Uterus (tissue), 4 donors: Measurements from ENCODE around the gene TRUB2. TPM values are rescaled to one million over a fixed set of nuclear protein-coding genes. Genes with fewer than 3 reads are reported as not detected.

ENCODE experiments used
- DNase-seq, 2 donors: peaks; one replicate each; pipeline ENCODE4 v3.0.0-alpha.2; 2019 to 2020
- H3K27ac ChIP-seq, 2 donors: fragments of 200-600 bp; sonication (generic); 1 replicate in 1 of 2; 2 replicates in 1 of 2; pipeline ENCODE4 v1.5.1; 2016 to 2018
- H3K27me3 ChIP-seq, 2 donors: fragments of 200-600 bp; sonication (generic); one replicate each; pipeline ENCODE4 v1.5.1; 2018 to 2019; ENCODE audit warnings: control low read depth in 1 of 2
- H3K36me3 ChIP-seq, 2 donors: fragments of 200-600 bp; sonication (generic); one replicate each; pipeline ENCODE4 v1.5.1; 2019; ENCODE audit warnings: control low read depth in 1 of 2
- H3K4me1 ChIP-seq, 2 donors: fragments of 200-600 bp; sonication (generic); one replicate each; pipeline ENCODE4 v1.5.1; 2018 to 2019; ENCODE audit warnings: control low read depth in 1 of 2
- H3K4me3 ChIP-seq, 2 donors: fragments of 200-600 bp; sonication (generic); 1 replicate in 1 of 2; 2 replicates in 1 of 2; pipeline ENCODE4 v1.5.1; 2018 to 2019; ENCODE audit warnings: mild to moderate bottlenecking in 1 of 2
- H3K9me3 ChIP-seq, 2 donors: fragments of 200-600 bp; sonication (generic); one replicate each; pipeline ENCODE4 v1.5.1; 2019; ENCODE audit warnings: control low read depth in 1 of 2
- POLR2A ChIP-seq, 2 donors: fragments of 450-650 bp; IDR thresholded peaks; one replicate each; pipeline ENCODE4 v1.6.1; 2016; ENCODE audit warnings: antibody characterized with exemption in 2 of 2, mild to moderate bottlenecking in 1 of 2, moderate library complexity in 1 of 2
- intact Hi-C: fragments of 100-400 bp; cut with DNase I; formaldehyde crosslinking; loops from one replicate; pipeline ENCODE4 v1.15.1; 2023; ENCODE audit warnings: low total_unique reads
- total RNA-seq, 4 donors: library from RNA; depleted of rRNA in 3 of 4; stranded (reverse); fragments of >200 nt in 3 of 4; gene quantifications; one replicate each; pipeline versions ENCODE4 v1.1.0 to v1.2.4, GENCODE V29; 2014 to 2023
- TF ChIP-seq, protein P1 (sequence below), 4 experiments: fragments of 200-600 bp in 2 of 4; fragments of 450-650 bp in 2 of 4; sonication (generic) in 2 of 4; IDR thresholded peaks; one replicate each; pipeline ENCODE4 v1.5.1; 2016 to 2019; ENCODE audit warnings: antibody characterized with exemption in 4 of 4, mild to moderate bottlenecking in 2 of 4, moderate library complexity in 1 of 4
- donor health status: DM: yes; HTN: yes; CAD: no.

Gene TRUB2
- total RNA-seq, 4 donors from 2014 or later = 0.29 to 14.0 (median 9.7) TPM

DNA sequence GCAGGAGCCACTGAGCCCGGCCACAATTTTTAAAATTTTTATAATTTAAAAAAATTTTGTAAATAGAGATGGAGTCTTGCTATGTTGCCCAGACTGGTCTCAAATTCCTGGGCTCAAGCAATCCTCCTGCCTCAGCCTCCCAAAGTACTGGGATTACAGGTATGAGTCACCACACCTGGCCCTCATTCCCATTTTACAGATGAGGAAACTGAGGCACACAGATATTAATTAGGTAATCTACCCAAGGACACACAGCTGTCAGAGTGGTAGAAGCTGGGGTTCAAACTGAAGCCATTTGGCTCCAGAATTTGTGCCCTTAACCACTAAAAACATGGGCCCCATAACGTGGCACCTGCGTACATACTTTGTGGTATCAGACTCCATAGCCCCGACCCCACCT is 7.5 kb downstream of the TRUB2 start:
- Histone ChIP-seq H3K4me3 (no peak overlapping the region), H3K27me3 (no peaks in the 10 kb centered on the region), H3K36me3 (no peaks in the 10 kb centered on the region), H3K9me3 (no peaks in the 10 kb centered on the region), H3K4me1 (no peaks in the 10 kb centered on the region), H3K27ac (no peak overlapping the region)
- TF ChIP-seq, protein P1, sequence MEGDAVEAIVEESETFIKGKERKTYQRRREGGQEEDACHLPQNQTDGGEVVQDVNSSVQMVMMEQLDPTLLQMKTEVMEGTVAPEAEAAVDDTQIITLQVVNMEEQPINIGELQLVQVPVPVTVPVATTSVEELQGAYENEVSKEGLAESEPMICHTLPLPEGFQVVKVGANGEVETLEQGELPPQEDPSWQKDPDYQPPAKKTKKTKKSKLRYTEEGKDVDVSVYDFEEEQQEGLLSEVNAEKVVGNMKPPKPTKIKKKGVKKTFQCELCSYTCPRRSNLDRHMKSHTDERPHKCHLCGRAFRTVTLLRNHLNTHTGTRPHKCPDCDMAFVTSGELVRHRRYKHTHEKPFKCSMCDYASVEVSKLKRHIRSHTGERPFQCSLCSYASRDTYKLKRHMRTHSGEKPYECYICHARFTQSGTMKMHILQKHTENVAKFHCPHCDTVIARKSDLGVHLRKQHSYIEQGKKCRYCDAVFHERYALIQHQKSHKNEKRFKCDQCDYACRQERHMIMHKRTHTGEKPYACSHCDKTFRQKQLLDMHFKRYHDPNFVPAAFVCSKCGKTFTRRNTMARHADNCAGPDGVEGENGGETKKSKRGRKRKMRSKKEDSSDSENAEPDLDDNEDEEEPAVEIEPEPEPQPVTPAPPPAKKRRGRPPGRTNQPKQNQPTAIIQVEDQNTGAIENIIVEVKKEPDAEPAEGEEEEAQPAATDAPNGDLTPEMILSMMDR (IDR thresholded peaks at IDR 0.05) = no peak
- TF ChIP-seq POLR2A (IDR thresholded peaks at IDR 0.05) = no peak
- no peak for DNase-seq
- intact Hi-C loops = no loop called here

DNA sequence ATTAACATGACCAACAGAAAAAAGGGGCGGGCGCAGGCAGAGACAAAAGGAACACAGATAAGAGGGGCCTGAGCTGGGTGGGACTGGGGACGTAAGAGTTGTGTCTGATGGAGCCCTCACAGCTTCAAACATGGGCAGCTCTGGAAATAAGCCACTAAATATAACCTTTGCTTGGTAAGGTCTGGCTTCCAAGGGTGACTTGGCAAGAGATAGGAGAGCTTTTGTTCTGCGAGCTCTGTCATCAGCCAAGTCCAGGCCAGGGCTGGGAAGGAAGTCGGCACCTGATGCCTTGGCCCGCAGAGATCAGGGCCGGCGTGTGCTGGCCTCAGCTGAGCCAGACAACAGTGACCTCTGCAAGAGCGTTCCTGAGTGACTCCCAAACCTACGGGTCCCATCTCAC is 11.8 kb downstream of the TRUB2 start:
- H3K27ac ChIP-seq = no peak overlapping the region
- H3K4me1 ChIP-seq = no peaks in the 10 kb centered on the region
- no peaks in the 10 kb centered on the region for H3K9me3 ChIP-seq
- no peaks in the 10 kb centered on the region for H3K27me3 ChIP-seq
- no peak overlapping the region for H3K4me3 ChIP-seq
- no peak for TF ChIP-seq POLR2A (IDR thresholded peaks at IDR 0.05)
- TF ChIP-seq, protein P1 (IDR thresholded peaks at IDR 0.05) = no peak
- no peaks in the 10 kb centered on the region for H3K36me3 ChIP-seq
- intact Hi-C loops = no loop called here
- DNase-seq = no peak

DNA sequence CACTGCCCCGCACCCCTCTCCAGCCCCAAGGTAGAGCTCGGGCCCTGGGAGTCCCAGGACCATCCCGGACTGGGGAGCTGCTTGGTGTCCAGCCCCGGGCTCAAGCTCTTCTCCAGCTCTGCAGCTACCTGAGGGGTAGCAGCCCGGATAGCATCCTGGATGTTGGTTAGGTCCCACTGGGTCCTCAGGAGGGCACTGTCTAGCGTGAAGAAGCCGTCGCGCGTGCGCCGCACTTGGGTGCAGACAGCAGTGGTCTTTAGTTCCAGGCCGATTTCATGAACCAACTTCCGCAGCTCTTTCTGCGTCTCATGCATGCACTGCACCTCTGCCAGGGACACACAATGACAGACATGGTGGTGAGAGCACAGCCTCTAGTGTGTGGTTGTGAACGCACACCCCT is 12.7 kb downstream of the TRUB2 start:
- TF ChIP-seq, protein P1 (IDR thresholded peaks at IDR 0.05) = no peak
- Histone ChIP-seq H3K27me3 (no peaks in the 10 kb centered on the region), H3K36me3 (no peaks in the 10 kb centered on the region), H3K27ac (no peak overlapping the region), H3K9me3 (no peaks in the 10 kb centered on the region), H3K4me3 (no peak overlapping the region), H3K4me1 (no peaks in the 10 kb centered on the region)
- intact Hi-C loops = no loop called here
- no peak for DNase-seq

DNA sequence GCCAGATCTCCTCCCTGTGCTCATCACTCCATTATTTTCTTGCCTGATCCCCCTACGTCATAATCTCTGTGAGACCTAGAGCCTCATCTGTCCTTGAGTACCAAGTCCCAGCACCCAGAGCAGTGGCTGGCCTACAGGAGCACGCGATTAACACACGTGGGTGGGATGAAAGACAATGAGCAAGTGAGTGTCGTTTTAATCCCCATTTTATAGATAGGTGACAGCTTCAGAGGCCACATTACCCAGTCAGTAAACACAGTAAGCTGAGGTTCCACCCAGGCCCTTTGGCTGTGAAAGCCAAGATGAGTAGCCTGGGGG is 17.3 kb downstream of the TRUB2 start:
- H3K36me3 ChIP-seq = no peaks in the 10 kb centered on the region
- intact Hi-C loops = no loop called here
- H3K27me3 ChIP-seq = no peaks in the 10 kb centered on the region
- H3K4me1 ChIP-seq = no peaks in the 10 kb centered on the region
- no peak overlapping the region for H3K4me3 ChIP-seq
- H3K27ac ChIP-seq = no peak overlapping the region
- TF ChIP-seq, protein P1 (IDR thresholded peaks at IDR 0.05) = no peak
- TF ChIP-seq POLR2A (IDR thresholded peaks at IDR 0.05) = no peak
- DNase-seq = no peak
- no peaks in the 10 kb centered on the region for H3K9me3 ChIP-seq

DNA sequence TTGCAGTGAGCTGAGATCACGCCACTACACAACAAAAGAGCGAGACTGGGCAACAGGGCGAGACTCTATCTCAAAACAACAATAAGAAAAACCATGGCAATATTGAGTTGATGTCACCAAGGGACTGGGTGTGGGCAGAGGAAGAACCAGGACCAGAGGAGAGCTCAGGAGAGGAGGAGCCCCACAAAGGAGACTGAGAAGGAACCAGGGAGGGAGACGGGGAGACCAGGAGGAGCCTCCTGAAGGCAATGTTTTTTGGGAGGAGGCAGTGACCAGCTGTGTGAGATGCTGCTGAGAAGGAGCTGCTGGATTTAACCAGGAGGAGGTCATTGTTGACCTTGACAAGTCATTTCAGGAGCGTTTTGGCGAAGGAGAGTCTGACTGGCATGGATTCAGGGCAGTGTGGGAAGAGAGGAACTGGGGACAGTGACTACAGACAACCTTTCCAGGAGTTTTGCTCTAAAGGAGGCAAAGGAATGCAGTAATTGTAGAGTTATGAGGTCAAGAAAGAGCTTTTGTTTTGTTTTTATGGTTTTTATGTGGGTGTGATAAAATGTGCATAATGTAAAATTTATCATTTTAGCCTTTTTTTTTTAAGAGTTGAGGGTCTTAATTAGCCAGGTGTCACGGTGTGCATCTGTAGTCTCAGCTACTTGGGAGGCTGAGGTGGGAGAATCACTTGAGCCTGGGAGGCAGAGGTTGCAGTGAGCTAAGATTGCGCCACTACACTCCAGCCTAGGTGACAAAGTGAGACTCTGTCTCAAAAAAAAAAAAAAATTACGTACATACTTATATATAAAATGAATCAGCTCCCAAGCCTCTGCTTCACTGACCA is 17.9 kb downstream of the TRUB2 start:
- no peak for TF ChIP-seq POLR2A (IDR thresholded peaks at IDR 0.05)
- TF ChIP-seq, protein P1 (IDR thresholded peaks at IDR 0.05) = no peak
- Histone ChIP-seq H3K36me3 (no peaks in the 10 kb centered on the region), H3K27ac (no peak overlapping the region), H3K4me3 (no peak overlapping the region), H3K4me1 (no peaks in the 10 kb centered on the region), H3K9me3 (no peaks in the 10 kb centered on the region), H3K27me3 (no peaks in the 10 kb centered on the region)
- no peak for DNase-seq
- intact Hi-C loops = no loop called here
